Islet precursor cell (in vitro differentiated cells): ENCODE measurements around the gene RIC8A.
"Not testable (repeated sequence)": the region's sequence is repeated elsewhere in the genome, so short reads cannot be mapped to it uniquely, and the experiment has no call there.

Experiments
- DNase-seq: peaks from one replicate; pipeline ENCODE4 v3.0.0-alpha.2; 2018

The RIC8A gene

GRCh38 chr11:207208-207862 is at the start of gene RIC8A, which contains the start of gene BET1L:
TSS of gene RIC8A (plus strand) at chr11:207708. CDS start at chr11:208855, 1,147 bp downstream.
TSS of gene BET1L (minus strand) at chr11:207399. CDS start at chr11:207321, 78 bp downstream.
- DNase-seq, result peak; percentile 99

DNA sequence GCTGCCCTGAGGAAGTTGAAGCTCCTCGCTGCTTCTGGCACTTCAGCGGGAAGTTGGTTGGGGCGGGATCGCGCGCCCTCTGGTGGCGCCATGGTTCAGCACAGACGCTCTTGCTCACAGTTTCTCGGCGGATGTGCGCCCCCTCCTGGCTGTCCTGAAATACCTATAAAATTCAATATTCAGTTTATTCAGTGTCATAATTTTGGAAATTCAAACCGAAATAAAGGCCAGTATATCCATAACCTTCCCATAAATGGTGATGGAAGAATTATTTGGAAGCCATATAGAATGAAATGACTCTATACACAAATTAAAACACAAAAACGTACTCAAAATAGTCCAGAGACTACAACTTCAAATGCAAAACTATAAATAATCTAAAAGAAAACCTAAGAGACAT is 27.3 kb upstream of the RIC8A start:
- DNase-seq, result not testable (repeated sequence)

DNA sequence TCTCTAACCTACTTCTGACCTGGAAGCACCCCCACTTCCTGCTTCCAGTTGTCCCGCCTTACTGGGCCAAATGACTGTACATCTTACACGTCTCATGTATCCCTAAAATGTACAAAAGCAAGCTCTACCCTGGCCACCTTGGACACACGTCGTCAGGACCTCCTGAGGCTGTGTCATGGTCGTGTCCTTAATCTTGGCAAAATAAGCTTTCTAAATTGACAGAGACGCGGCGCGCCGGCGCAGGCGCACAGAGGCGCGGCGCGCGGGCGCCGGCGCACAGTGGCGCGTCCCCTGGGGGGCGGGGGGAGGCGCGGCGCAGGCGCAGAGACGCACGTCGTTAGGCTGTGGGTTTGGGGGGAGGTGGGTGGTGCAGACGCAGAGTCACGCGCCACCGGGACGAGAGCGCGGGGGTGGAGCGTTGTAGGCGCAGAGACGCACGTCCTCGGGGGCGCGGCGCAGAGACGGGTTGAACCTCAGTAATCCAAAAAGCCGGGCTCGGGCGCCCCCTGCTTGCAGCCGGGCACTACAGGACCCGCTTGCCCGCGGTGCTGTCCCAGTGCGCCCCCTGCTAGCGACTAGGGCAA is 18.2 kb upstream of the RIC8A start:
- not testable (repeated sequence) for DNase-seq

DNA sequence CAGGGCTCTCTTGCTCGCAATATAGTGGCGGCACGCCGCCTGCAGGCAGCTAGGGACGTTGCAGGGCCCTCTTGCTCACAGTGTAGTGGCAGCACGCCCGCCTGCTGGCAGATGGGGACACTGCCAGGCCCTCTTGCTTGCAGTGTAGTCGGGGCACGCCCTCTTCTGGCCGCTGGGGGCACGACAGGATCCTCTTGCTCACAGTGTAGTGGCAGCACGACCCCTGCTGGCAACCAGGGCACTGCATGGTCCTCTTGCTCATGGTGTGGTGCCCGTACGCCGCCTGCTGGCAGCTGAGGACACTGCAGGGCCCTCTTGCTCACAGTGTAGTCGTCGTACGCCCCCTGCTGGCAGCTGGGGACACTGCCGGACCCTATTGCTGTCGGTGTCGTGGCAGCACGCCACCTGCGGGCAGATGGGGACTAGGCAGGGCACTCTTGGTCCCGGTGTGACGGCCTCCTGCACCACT is 17.6 kb upstream of the RIC8A start:
- not testable (repeated sequence) for DNase-seq

DNA sequence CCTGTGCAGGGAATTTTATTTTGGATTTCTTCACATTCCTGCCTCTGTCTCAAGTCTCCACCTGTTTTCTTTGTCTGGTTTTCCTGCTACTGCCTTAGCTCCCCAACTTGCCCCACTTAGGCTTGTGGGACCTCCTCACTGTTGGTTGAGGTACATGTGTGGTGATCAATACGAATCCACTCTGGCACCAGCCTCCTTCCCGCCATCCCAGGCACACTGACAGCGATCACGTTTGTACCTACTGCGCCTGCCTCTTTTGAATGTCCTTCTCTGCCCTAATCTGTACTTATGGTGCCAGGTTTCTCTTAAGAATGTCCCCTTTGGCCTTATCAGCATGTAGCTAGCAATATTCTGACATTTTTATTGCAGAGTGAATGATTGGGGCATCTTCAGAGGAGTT is 17.0 kb upstream of the RIC8A start:
- not testable (repeated sequence) for DNase-seq

DNA sequence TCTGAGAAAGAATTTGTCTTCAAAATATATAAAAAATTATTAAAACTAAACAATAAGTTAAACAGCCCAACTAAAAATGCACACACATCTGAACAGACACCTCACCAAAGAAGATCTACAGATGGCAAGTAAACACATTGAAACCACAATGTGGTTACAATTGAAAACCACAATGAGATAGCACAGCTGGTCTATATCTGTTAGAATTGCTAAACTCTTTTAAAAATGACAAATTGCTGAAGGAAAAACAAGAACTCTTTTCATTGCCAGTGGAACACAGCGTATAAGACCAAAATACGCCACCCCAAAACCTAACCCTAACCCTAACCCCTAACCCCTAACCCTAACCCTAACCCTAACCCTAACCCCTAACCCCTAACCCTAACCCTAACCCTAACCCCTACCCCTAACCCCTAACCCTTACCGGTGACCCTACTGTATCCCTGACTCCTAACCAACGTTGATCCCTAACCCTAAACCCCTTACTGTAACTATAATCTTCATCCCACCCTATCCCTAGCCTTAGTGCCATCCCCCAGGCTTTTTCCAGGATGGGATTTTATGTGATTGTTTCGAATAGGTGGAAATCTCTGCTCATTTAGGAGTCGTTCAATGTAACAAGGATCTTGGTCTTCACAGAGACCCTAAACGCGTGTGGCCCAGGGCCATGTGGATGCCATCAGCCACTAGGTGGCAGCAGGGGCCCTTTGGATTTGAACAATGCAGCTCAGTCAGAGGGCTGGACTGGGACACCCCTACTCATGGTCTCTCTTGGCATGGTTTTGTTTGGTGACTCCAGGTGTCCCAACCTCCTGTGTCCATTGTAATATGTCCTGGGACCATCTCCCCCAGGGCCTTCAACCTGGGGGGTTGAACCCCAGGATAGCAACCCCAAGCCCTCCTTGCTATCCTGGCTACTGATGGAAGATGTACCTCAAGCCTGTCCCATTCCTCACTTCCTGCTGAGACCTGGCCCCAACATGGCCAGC is 15.7 kb upstream of the RIC8A start:
- DNase-seq, result peak; percentile 38

- not testable (repeated sequence) for DNase-seq
Measured at GRCh38 chr11:192674-193128, 14.8 kb upstream of the RIC8A start, which contains the start of gene SCGB1C1. TSS of gene SCGB1C1 (plus strand) at chr11:193078. CDS start at chr11:193100, 22 bp downstream.

DNA sequence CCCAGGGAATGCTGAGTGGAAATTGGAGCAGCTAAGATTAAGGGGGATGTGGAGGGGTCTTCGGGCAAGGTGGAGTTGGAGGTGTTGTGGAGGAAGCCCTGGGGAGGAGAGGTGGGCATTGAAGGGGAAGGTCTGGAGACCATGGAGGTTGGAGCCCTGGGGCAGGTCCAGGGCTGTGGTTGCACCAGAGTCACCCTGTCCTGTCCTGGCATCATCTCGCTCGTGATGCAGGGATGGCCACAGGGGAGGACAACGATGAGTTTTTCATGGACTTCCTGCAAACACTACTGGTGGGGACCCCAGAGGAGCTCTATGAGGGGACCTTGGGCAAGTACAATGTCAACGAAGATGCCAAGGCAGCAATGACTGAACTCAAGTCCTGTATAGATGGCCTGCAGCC is 14.0 kb upstream of the RIC8A start:
- peak; percentile 32 for DNase-seq

DNA sequence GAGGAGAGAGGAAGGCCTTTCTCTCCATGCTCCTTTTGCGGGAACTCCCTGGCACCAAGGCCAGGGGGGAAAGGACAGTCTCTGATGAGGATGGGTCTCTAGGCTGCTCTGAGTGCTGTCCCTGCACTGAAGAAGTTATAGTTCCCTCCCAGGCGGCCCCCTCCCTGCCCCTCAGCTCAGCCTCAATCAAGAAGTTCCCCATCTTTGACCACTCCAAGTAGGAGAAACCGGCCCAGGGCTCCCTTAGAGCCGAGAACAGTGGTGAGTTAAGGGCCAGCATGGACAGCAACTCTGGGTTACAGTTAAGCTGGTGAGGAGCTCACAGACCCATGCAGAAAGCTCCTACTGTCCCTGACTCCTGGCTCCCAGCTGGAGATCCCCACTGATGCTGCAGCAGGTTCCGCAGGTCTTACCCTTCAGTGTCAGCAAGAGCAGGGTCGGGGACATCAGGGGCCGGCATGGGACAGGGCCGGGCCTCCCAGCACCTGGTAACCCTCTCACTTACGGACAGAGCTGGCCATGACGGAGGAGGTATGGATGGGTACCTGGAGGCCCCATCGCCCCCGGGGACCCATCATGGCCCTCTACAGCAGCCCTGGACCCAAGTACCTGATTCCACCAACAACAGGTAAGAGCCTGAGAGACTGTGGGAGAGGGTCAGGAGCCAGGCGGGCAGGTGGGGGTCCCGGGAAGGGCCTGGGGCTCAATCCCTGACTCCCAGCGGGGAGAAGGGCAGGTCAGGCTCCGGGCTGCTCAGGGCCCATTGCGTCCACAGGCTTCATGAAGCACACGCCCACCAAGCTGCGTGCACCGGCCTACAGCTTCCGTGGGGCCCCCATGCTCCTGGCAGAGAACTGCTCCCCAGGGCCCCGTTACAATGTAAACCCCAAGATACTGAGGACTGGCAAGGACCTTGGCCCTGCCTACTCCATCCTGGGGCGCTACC is 10.4 kb upstream of the RIC8A start:
- peak; percentile 42 for DNase-seq

DNA sequence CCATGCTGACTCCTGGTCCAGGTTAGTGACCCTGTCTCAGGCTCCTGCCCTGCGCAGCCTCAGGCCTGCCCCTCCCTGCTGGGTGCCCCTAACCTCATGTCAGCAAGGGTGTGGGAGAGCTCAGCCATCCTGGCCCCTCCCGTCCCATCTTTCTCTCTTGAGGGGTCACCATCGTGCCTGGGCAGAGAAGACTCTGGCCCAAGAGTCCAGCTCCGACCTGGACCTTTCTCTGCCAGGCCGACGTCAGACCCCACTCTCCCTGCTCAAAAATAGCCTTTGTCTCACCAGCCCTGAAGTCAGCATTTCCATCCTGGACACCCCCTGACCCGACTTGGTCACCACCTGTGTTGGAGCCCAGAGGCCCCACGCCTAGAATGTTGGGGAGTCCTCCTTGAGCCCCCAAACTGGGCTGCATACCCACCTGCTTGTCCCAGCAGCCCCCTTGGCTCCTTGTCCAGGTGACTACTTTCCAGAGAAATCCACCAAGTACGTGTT is 9.7 kb upstream of the RIC8A start:
- DNase-seq, result peak; percentile 29

GRCh38 chr11:198236-198806 is 9.2 kb upstream of the RIC8A start:
- DNase-seq, result peak; percentile 50

GRCh38 chr11:199004-199581 is 8.4 kb upstream of the RIC8A start:
- DNase-seq, result peak; percentile 50

- peak; percentile 43 for DNase-seq
Measured at GRCh38 chr11:199782-200181, 7.7 kb upstream of the RIC8A start.

GRCh38 chr11:200224-201003 is 7.1 kb upstream of the RIC8A start:
- peak; percentile 38 for DNase-seq

DNA sequence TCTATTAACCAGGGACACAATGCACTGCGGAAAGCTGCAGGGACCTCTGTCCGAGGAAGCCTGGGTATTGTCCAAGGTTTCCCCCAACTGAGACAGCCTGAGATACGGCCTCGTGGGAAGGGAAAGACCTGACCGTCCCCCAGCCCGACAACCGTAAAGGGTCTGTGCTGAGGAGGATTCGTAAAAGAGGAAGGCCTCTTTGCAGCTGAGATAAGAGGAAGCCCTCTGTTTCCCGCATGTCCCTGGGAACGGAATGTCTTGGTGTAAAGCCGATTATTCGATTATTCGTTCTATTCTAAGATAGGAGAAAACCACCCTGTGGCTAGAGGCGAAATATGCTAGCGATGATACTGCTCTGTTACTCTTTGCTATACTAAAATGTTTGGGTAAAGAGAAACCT is 5.5 kb upstream of the RIC8A start:
- no peak for DNase-seq

GRCh38 chr11:202490-202889 is 5.0 kb upstream of the RIC8A start:
- DNase-seq, result no peak

- peak; percentile 22 for DNase-seq
Measured at GRCh38 chr11:203056-203944, 4.2 kb upstream of the RIC8A start.

DNA sequence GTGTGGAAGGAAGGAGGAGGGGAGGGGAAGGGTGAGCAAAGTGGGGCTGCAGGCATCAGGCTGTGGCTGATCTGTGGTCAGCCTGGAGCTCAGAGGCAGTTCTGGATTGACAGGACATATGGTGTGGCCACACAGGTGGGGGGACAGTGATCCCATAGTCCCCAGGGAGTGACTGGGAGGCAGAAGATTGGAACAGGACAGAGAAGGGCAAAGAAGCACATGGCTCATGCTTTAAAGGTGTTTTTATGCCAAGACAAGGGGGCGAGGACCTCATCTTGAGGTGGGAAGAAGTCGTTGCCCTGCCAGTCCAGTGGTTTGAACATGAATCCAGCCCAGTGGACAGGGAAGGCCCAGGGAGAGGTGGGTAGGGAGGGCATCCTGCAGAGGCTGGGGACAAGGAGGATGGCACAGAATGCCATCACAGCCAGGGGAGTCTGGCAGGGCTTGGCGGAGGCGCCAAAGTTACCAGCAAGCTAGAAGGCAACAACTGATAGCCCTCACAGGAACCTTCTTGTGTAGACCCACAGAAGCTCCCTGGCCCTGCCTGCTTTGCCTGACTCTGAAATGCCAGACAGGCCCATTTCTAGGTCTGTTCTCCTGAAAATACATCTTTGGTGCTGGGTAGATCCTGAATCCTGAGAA is 3.4 kb upstream of the RIC8A start:
- DNase-seq, result peak; percentile 38
